RKO (cell line): ENCODE measurements around the gene SOX5.

Experiments
- DNase-seq: peaks from one replicate; pipeline ENCODE4 v3.0.0-alpha.2; 2016; ENCODE audit warnings: low spot score

SOX5 gene

GRCh38 chr12:23482571-23482970 is 466.9 kb downstream of the SOX5 start:
- no peak for DNase-seq
